ENCODE measurements around the gene AK5. TPM values are rescaled to one million over a fixed set of nuclear protein-coding genes. Genes with fewer than 3 reads are reported as not detected.

AK5 gene
- total and polyA plus RNA-seq, 7 donors: 0.14 to 0.49 (median 0.30) TPM; not detected in 2

DNA sequence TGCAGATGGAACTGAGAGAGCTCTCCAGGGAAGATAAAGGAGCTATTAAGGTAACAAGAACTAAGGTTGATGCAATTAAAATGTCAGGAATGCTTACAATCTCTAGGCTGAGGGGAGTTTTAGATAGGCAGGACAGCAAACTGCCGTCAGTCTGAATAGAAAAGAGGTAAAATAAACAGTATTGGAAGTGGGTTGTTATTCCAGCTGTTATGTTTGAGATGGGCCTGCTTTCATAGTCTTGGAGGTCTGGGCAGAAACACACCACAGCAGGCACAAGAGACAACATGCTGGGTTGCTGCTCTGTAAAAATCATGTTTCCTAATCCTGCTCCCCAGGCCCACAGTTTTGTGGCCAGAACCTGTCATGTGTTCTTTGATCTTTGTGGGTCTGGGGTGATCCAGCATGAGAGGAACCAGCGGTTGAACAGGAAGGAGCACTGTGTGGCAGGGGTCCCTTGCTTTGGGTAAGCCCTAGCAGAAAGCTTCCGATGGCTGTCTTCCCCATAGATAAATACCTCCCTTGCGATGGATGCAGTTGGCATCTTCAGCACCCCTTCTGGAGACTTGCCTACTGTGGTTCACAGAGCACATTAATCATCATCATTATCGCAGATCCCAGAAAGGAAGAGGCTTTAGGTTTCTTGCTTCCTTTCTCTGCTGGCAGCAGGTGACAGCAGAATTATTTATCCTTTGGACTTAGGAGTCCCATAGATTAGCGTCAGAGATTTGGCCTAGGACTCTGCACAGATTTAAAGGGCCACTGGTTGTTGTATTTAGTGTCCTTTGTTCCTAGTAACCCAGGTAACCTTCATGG is 97.1 kb downstream of the AK5 start:
- 45 to 47% (median 46%) methylated on average over 6 of the region's 6 CpGs for WGBS, 3 donors
- Histone ChIP-seq H3K27ac (no peak overlapping the region), H3K27me3 (ENCODE audit: insufficient read depth in 3 of 3, low read length in 2 of 3) (no peaks in the 10 kb centered on the region), H3K4me1 (no peaks in the 10 kb centered on the region), H3K36me3 (ENCODE audit: insufficient read depth in 1 of 2, low read depth in 1 of 2) (no peaks in the 10 kb centered on the region), H3K4me3 (no peak overlapping the region), H3K9me3 (no peaks in the 10 kb centered on the region)
- DNase-seq (no peak), ATAC-seq (no peak)
- intact Hi-C loops (cut with DNase I): no loop called here
- TF ChIP-seq, protein P1, sequence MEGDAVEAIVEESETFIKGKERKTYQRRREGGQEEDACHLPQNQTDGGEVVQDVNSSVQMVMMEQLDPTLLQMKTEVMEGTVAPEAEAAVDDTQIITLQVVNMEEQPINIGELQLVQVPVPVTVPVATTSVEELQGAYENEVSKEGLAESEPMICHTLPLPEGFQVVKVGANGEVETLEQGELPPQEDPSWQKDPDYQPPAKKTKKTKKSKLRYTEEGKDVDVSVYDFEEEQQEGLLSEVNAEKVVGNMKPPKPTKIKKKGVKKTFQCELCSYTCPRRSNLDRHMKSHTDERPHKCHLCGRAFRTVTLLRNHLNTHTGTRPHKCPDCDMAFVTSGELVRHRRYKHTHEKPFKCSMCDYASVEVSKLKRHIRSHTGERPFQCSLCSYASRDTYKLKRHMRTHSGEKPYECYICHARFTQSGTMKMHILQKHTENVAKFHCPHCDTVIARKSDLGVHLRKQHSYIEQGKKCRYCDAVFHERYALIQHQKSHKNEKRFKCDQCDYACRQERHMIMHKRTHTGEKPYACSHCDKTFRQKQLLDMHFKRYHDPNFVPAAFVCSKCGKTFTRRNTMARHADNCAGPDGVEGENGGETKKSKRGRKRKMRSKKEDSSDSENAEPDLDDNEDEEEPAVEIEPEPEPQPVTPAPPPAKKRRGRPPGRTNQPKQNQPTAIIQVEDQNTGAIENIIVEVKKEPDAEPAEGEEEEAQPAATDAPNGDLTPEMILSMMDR (IDR thresholded peaks at IDR 0.05): no peak

DNA sequence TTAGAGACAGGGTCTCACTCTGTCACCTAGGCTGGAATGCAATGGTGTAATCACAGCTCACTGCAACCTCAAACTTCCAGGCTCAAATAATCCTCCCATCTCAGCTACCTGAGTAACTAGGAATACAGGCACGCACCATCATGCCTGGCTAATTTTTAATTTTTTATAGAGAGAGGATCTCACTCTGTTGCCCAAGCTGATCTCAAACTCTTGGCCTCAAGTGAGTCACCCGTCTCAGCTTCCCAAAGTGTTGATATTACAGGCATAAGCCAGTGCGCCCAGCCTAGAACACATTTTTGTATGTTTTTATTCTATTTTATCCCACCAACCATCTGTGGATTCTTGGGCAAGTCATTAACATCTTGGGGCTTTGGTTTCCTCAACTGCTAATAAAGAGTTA is 100.5 kb downstream of the AK5 start:
- intact Hi-C loops (cut with DNase I): no loop called here
- ATAC-seq: no peak

DNA sequence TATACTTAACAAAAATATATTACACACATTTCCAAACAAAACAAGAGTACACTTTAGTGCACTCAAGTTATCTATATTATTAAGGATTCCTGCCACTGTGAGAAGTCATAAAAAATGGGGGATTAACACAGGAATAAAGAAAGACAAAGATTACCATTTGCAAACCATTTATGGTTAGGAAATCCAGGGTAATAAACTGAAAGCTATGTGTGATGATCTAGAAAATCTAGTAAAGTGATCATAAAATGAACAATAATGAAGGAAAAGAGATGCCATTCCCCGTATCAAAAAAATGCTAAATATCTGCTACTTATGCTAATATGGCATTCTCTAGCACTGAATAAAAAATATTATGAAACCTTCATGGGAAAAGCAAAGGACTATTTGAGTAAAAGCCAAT is 101.4 kb downstream of the AK5 start:
- ATAC-seq: no peak
- H3K27me3 ChIP-seq (ENCODE audit: insufficient read depth in 3 of 3, low read length in 2 of 3): no peaks in the 10 kb centered on the region
- H3K36me3 ChIP-seq (ENCODE audit: insufficient read depth in 1 of 2, low read depth in 1 of 2): no peaks in the 10 kb centered on the region
- intact Hi-C loops (cut with DNase I): no loop called here
- H3K27ac ChIP-seq: no peak overlapping the region
- no peak for DNase-seq
- H3K9me3 ChIP-seq: no peaks in the 10 kb centered on the region
- H3K4me1 ChIP-seq: no peaks in the 10 kb centered on the region
- WGBS, 3 donors: 80 to 90% (median 89%) methylated on average over 1 of the region's 1 CpG
- H3K4me3 ChIP-seq: no peak overlapping the region
- TF ChIP-seq, protein P1 (IDR thresholded peaks at IDR 0.05): no peak

More for the DNA sequence above, 100.5 kb downstream of the AK5 start:
- TF ChIP-seq, protein P1 (IDR thresholded peaks at IDR 0.05): no peak
- H3K9me3 ChIP-seq: no peaks in the 10 kb centered on the region
- 89 to 97% (median 91%) methylated on average over 3 of the region's 3 CpGs for WGBS, 3 donors
- H3K27ac ChIP-seq: no peak overlapping the region
- H3K4me3 ChIP-seq: no peak overlapping the region
- H3K4me1 ChIP-seq: no peaks in the 10 kb centered on the region
- DNase-seq: no peak
- H3K27me3 ChIP-seq (ENCODE audit: insufficient read depth in 3 of 3, low read length in 2 of 3): no peaks in the 10 kb centered on the region
- no peaks in the 10 kb centered on the region for H3K36me3 ChIP-seq (ENCODE audit: insufficient read depth in 1 of 2, low read depth in 1 of 2)

DNA sequence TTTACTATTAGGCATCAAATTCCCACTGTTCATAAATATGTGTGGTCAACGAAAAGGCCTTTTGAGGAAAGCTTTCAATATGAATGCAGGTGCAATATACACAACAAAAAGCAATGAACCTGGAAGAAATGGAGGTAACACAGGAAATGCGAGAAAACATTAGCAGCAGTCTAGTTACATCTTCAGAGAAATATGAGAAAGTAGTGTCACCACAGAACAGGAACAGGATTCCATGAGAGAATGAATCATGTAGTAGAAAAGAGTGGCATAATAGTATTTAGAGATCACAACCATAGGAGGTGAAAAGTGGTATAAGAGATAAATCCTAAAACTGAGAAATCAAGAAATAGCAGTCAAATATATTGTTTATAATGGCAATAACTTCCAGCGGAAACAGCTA is 103.7 kb downstream of the AK5 start:
- H3K27me3 ChIP-seq (ENCODE audit: insufficient read depth in 3 of 3, low read length in 2 of 3): no peaks in the 10 kb centered on the region
- intact Hi-C loops (cut with DNase I): no loop called here
- ATAC-seq (no peak), DNase-seq (no peak)
- TF ChIP-seq, protein P1 (IDR thresholded peaks at IDR 0.05): no peak
- no peak overlapping the region for H3K27ac ChIP-seq
- no peaks in the 10 kb centered on the region for H3K9me3 ChIP-seq
- no peaks in the 10 kb centered on the region for H3K4me1 ChIP-seq
- no peak overlapping the region for H3K4me3 ChIP-seq
- WGBS, 3 donors: 92 to 96% (median 92%) methylated on average over 3 of the region's 3 CpGs
- H3K36me3 ChIP-seq (ENCODE audit: insufficient read depth in 1 of 2, low read depth in 1 of 2): no peaks in the 10 kb centered on the region

DNA sequence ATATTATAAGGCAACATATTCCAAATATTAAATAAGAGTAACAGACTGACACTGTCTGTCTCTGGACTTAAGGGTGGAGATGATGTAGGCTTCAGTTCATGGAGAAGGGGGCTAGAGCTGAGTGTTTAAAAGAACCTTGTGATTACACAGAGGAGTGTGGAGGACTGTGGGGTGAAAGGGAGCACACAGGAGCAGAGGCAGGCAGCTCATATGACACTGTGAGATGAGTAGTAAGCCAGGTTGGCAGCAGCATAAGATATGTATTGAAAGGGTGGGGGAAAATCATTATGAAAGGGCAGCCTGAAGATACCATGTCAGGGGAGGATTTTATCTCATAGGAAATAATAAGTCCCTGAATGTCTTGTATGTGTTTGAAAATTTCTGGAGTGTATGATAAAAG is 104.5 kb downstream of the AK5 start:
- TF ChIP-seq, protein P1 (IDR thresholded peaks at IDR 0.05): no peak
- no peak for DNase-seq
- H3K27ac ChIP-seq: no peak overlapping the region
- H3K27me3 ChIP-seq (ENCODE audit: insufficient read depth in 3 of 3, low read length in 2 of 3): no peaks in the 10 kb centered on the region
- ATAC-seq: no peak
- no peaks in the 10 kb centered on the region for H3K9me3 ChIP-seq
- H3K36me3 ChIP-seq (ENCODE audit: insufficient read depth in 1 of 2, low read depth in 1 of 2): no peaks in the 10 kb centered on the region
- intact Hi-C loops (cut with DNase I): no loop called here
- H3K4me3 ChIP-seq: no peak overlapping the region
- no peaks in the 10 kb centered on the region for H3K4me1 ChIP-seq
